Measurements from ENCODE around the gene CABCOCO1. TPM values are rescaled to one million over a fixed set of nuclear protein-coding genes. Genes with fewer than 3 reads are reported as not detected.

The CABCOCO1 gene
- polyA plus RNA-seq, 1 of the 3 experiments (the other 2 are of a cell fraction) = 0.71 TPM

DNA sequence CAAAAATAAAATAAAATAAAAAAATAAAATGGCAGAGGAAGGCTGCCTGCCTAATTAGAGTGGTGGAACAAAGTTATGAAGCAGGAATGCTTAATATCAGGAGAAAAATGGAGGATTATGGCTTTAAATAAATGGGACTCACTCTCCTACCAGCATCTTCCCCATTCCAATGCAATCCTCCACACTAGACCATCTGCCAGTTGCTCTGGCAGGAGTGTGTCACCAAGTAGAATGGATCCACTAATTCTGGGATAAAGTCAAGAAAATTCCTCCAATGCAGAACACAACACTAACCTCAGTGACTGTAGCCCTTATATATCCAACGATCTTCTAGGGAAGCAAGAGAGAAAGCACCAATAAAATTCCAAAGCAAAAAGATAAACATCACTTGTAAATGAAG is 126.3 kb downstream of the CABCOCO1 start:
- no peaks in the 10 kb centered on the region for H4K20me1 ChIP-seq (ENCODE audit: insufficient read depth)

More for the DNA sequence above, 126.3 kb downstream of the CABCOCO1 start:
- Histone ChIP-seq H3K4me3 (ENCODE audit: low read depth in 2 of 2, low read length in 1 of 2) (no peak overlapping the region), H3K27ac (ENCODE audit: low read depth in 2 of 2, low read length in 1 of 2) (no peak overlapping the region), H3K27me3 (ENCODE audit: insufficient read depth) (no peaks in the 10 kb centered on the region), H3K4me1 (ENCODE audit: control insufficient read depth in 1 of 2, insufficient read depth in 2 of 2, low read depth in 1 of 2, low read length in 1 of 2) (peaks cover 4 to 19% of the 10 kb centered on the region in 2 experiments), H3K4me2 (no peak overlapping the region), H3K36me3 (replicated peaks in 1 of 2; ENCODE audit: control insufficient read depth in 1 of 2, insufficient read depth in 2 of 2, low read length in 1 of 2) (no peaks in the 10 kb centered on the region), H2AFZ (ENCODE audit: low read depth) (no peak overlapping the region), H3K9ac (no peak overlapping the region), H3F3A (replicated peaks; ENCODE audit: insufficient read depth) (peaks cover 23% of the 10 kb centered on the region), H3K79me2 (ENCODE audit: insufficient read depth) (no peaks in the 10 kb centered on the region), H3K9me3 (no peaks in the 10 kb centered on the region), H3K9me2 (no peaks in the 10 kb centered on the region)
- CTCF ChIA-PET = no interaction called here
- no peak for DNase-seq
- WGBS (ENCODE audit: low lambda C conversion rate) = 63% methylated on average over 1 of the region's 1 CpG
- TF ChIP-seq TAF1 (IDR thresholded peaks at IDR 0.05; ENCODE audit: borderline replicate concordance, low read depth, low read length) (no peak), RFX5 (IDR thresholded peaks at IDR 0.05; ENCODE audit: low read length) (no peak), EP300 (IDR thresholded peaks at IDR 0.05; ENCODE audit: borderline replicate concordance in 1 of 2, low read depth in 1 of 2, low read length in 1 of 2) (no peak), JUND (IDR thresholded peaks at IDR 0.05) (no peak), RCOR1 (IDR thresholded peaks at IDR 0.05; ENCODE audit: low read length) (no peak), EZH2phosphoT487 (IDR thresholded peaks at IDR 0.05; ENCODE audit: borderline replicate concordance, low read depth) (no peak), FOSL2 (IDR thresholded peaks at IDR 0.05; ENCODE audit: borderline replicate concordance, low read depth) (no peak), NRF1 (IDR thresholded peaks at IDR 0.05; ENCODE audit: low read depth, low read length) (no peak), MXI1 (IDR thresholded peaks at IDR 0.05; ENCODE audit: low read depth, low read length) (no peak)
- TF ChIP-seq, protein P1, sequence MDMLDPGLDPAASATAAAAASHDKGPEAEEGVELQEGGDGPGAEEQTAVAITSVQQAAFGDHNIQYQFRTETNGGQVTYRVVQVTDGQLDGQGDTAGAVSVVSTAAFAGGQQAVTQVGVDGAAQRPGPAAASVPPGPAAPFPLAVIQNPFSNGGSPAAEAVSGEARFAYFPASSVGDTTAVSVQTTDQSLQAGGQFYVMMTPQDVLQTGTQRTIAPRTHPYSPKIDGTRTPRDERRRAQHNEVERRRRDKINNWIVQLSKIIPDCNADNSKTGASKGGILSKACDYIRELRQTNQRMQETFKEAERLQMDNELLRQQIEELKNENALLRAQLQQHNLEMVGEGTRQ (IDR thresholded peaks at IDR 0.05; ENCODE audit: borderline replicate concordance, low read depth, low read length) = no peak
- TF ChIP-seq, protein P2, sequence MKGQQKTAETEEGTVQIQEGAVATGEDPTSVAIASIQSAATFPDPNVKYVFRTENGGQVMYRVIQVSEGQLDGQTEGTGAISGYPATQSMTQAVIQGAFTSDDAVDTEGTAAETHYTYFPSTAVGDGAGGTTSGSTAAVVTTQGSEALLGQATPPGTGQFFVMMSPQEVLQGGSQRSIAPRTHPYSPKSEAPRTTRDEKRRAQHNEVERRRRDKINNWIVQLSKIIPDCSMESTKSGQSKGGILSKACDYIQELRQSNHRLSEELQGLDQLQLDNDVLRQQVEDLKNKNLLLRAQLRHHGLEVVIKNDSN (IDR thresholded peaks at IDR 0.05; ENCODE audit: borderline replicate concordance, low read depth) = no peak
- TF ChIP-seq, protein P3, sequence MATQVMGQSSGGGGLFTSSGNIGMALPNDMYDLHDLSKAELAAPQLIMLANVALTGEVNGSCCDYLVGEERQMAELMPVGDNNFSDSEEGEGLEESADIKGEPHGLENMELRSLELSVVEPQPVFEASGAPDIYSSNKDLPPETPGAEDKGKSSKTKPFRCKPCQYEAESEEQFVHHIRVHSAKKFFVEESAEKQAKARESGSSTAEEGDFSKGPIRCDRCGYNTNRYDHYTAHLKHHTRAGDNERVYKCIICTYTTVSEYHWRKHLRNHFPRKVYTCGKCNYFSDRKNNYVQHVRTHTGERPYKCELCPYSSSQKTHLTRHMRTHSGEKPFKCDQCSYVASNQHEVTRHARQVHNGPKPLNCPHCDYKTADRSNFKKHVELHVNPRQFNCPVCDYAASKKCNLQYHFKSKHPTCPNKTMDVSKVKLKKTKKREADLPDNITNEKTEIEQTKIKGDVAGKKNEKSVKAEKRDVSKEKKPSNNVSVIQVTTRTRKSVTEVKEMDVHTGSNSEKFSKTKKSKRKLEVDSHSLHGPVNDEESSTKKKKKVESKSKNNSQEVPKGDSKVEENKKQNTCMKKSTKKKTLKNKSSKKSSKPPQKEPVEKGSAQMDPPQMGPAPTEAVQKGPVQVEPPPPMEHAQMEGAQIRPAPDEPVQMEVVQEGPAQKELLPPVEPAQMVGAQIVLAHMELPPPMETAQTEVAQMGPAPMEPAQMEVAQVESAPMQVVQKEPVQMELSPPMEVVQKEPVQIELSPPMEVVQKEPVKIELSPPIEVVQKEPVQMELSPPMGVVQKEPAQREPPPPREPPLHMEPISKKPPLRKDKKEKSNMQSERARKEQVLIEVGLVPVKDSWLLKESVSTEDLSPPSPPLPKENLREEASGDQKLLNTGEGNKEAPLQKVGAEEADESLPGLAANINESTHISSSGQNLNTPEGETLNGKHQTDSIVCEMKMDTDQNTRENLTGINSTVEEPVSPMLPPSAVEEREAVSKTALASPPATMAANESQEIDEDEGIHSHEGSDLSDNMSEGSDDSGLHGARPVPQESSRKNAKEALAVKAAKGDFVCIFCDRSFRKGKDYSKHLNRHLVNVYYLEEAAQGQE (IDR thresholded peaks at IDR 0.05; ENCODE audit: low read depth, low read length) = no peak
- TF ChIP-seq, protein P4, sequence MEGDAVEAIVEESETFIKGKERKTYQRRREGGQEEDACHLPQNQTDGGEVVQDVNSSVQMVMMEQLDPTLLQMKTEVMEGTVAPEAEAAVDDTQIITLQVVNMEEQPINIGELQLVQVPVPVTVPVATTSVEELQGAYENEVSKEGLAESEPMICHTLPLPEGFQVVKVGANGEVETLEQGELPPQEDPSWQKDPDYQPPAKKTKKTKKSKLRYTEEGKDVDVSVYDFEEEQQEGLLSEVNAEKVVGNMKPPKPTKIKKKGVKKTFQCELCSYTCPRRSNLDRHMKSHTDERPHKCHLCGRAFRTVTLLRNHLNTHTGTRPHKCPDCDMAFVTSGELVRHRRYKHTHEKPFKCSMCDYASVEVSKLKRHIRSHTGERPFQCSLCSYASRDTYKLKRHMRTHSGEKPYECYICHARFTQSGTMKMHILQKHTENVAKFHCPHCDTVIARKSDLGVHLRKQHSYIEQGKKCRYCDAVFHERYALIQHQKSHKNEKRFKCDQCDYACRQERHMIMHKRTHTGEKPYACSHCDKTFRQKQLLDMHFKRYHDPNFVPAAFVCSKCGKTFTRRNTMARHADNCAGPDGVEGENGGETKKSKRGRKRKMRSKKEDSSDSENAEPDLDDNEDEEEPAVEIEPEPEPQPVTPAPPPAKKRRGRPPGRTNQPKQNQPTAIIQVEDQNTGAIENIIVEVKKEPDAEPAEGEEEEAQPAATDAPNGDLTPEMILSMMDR (IDR thresholded peaks at IDR 0.05) = no peak
- TF ChIP-seq, protein P5, sequence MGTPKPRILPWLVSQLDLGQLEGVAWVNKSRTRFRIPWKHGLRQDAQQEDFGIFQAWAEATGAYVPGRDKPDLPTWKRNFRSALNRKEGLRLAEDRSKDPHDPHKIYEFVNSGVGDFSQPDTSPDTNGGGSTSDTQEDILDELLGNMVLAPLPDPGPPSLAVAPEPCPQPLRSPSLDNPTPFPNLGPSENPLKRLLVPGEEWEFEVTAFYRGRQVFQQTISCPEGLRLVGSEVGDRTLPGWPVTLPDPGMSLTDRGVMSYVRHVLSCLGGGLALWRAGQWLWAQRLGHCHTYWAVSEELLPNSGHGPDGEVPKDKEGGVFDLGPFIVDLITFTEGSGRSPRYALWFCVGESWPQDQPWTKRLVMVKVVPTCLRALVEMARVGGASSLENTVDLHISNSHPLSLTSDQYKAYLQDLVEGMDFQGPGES (IDR thresholded peaks at IDR 0.05; ENCODE audit: low read depth, low read length) = no peak
- POLR2A ChIA-PET = no interaction called here
